ENCODE measurements around the gene MX2. TPM values are rescaled to one million over a fixed set of nuclear protein-coding genes. Genes with fewer than 3 reads are reported as not detected.

The MX2 gene
- total RNA-seq, 2 donors from 2014 or later = 1.7 to 4.9 TPM

DNA sequence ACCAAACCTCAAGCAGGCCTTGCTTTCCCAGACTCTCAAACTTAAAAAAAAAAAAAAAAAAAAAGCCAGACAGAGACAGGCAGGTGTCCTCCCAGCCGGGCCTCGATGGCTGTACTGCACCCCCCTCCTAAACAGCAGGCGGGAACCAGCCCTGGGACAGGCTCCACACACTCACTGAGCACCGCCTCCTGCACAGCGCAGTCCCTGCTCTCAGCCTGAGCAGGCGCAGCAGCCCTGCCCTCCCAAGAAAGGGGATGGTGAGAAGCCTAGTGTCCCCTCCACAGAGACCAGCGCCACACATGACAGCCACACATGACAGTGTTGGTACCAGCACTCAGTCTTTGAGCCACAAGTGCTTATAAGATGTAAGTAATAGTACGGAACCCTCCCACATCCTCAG is 11.9 kb downstream of the MX2 start:
- Histone ChIP-seq H3K36me3 (no peaks in the 10 kb centered on the region), H3K27me3 (replicated peaks; ENCODE audit: insufficient read depth) (no peaks in the 10 kb centered on the region), H3K4me1 (replicated peaks) (no peaks in the 10 kb centered on the region), H3K4me3 (no peak overlapping the region), H3K27ac (no peak overlapping the region), H3K9me3 (no peaks in the 10 kb centered on the region)
- TF ChIP-seq, protein P1, sequence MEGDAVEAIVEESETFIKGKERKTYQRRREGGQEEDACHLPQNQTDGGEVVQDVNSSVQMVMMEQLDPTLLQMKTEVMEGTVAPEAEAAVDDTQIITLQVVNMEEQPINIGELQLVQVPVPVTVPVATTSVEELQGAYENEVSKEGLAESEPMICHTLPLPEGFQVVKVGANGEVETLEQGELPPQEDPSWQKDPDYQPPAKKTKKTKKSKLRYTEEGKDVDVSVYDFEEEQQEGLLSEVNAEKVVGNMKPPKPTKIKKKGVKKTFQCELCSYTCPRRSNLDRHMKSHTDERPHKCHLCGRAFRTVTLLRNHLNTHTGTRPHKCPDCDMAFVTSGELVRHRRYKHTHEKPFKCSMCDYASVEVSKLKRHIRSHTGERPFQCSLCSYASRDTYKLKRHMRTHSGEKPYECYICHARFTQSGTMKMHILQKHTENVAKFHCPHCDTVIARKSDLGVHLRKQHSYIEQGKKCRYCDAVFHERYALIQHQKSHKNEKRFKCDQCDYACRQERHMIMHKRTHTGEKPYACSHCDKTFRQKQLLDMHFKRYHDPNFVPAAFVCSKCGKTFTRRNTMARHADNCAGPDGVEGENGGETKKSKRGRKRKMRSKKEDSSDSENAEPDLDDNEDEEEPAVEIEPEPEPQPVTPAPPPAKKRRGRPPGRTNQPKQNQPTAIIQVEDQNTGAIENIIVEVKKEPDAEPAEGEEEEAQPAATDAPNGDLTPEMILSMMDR (IDR thresholded peaks at IDR 0.05) = no peak
- no peak for TF ChIP-seq POLR2AphosphoS5 (IDR thresholded peaks at IDR 0.05)
- no peak for TF ChIP-seq POLR2A (IDR thresholded peaks at IDR 0.05)
- DNase-seq (ENCODE audit: low spot score) = no peak
- 84% methylated on average over 8 of the region's 8 CpGs for WGBS
- intact Hi-C loops (cut with DNase I) = no loop called here

DNA sequence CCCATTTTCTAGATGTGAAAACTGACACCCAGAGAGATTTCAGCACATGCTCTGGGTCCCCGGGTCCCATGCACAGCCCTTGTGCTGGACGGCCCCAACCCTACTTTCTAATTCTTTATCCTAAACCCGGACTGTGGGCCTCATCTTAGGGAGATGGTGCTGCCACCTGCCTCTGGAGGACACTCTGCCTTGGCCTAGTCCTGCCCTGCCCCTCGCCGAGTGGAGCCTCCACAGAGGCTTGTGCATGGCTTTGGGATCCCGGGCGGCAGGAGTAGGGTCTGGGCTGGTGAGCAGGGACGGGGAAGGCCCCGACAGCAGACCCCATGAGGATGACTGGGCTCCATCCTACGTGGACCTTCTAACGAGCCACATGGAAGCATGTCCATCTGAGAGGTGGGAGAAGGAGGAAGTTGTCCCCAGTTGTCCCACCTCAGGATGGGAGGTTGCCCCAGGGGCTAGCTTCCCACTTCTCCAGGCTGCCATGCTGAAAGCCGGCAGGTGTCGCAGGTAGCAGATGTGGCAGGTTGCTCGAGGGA is 12.4 kb downstream of the MX2 start:
- 97% methylated on average over 14 of the region's 14 CpGs for WGBS
- no peak for DNase-seq (ENCODE audit: low spot score)
- Histone ChIP-seq H3K4me3 (no peak overlapping the region), H3K9me3 (no peaks in the 10 kb centered on the region), H3K27me3 (replicated peaks; ENCODE audit: insufficient read depth) (no peaks in the 10 kb centered on the region), H3K36me3 (no peaks in the 10 kb centered on the region), H3K27ac (no peak overlapping the region), H3K4me1 (replicated peaks) (no peaks in the 10 kb centered on the region)
- TF ChIP-seq POLR2AphosphoS5 (IDR thresholded peaks at IDR 0.05) (no peak), POLR2A (IDR thresholded peaks at IDR 0.05) (no peak)
- TF ChIP-seq, protein P1 (IDR thresholded peaks at IDR 0.05) = no peak
- intact Hi-C loops (cut with DNase I) = no loop called here

DNA sequence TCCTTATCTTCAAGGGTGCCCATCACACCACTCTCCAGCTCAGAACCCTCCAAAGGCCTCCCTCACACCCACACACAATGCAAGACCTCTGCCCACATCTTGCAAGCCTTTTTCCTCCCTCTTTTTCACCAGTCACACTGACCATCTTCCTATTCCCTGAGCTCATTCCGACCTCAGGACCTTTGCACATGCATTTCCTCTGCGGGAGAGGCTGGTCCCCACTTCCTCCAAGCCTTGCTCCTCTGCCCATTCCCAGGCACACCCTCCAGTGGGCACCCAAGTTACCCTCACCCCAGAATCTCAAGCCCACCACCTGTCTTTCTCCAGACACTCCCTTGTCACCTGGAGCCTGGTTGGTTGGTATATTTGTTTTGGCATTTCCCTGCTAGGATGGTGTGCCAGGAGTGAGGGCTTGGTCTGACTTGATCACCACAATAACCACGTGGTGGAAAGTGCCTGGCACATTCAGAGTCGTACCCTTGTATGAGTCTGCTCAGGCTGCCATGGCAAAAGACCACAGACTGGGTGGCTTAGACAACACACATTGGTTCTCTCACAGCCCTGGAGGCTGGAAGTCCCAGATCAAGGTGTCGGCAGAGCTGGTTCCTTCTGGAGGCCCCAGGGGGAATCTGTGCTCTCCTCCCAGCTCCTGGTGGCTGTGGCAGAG is 13.2 kb downstream of the MX2 start:
- no peaks in the 10 kb centered on the region for H3K36me3 ChIP-seq
- no peaks in the 10 kb centered on the region for H3K9me3 ChIP-seq
- no peaks in the 10 kb centered on the region for H3K4me1 ChIP-seq (replicated peaks)
- no peak overlapping the region for H3K27ac ChIP-seq
- WGBS = 81% methylated on average over 5 of the region's 5 CpGs
- no peaks in the 10 kb centered on the region for H3K27me3 ChIP-seq (replicated peaks; ENCODE audit: insufficient read depth)
- intact Hi-C loops (cut with DNase I) = no loop called here
- TF ChIP-seq POLR2AphosphoS5 (IDR thresholded peaks at IDR 0.05) (no peak), POLR2A (IDR thresholded peaks at IDR 0.05) (no peak)
- TF ChIP-seq, protein P1 (IDR thresholded peaks at IDR 0.05) = no peak
- DNase-seq (ENCODE audit: low spot score) = no peak
- no peak overlapping the region for H3K4me3 ChIP-seq

DNA sequence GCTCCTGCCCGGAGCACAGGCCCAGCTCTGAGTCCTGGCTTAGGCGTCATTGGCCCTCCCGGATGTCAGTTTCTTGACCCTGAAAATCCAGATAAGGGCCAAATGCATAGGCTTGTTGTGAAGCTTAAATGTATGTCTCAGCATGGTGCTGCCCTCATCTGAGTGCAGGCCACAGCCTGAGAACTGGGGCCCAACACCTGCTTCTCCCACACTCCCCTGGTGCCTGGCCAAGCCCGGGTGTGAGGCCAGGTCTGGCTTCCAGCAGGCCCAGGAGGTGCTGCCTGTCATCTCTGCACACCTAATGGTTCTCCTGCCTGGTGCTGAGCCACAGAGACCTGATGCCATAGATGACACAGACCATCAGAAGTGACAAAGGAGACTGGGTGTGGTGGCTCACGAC is 14.0 kb downstream of the MX2 start:
- H3K9me3 ChIP-seq = no peaks in the 10 kb centered on the region
- H3K4me3 ChIP-seq = no peak overlapping the region
- 84% methylated on average over 5 of the region's 5 CpGs for WGBS
- no peak overlapping the region for H3K27ac ChIP-seq
- no peak for DNase-seq (ENCODE audit: low spot score)
- TF ChIP-seq POLR2AphosphoS5 (IDR thresholded peaks at IDR 0.05) (no peak), POLR2A (IDR thresholded peaks at IDR 0.05) (no peak)
- TF ChIP-seq, protein P1 (IDR thresholded peaks at IDR 0.05) = no peak
- H3K36me3 ChIP-seq = no peaks in the 10 kb centered on the region
- H3K4me1 ChIP-seq (replicated peaks) = no peaks in the 10 kb centered on the region
- no peaks in the 10 kb centered on the region for H3K27me3 ChIP-seq (replicated peaks; ENCODE audit: insufficient read depth)
- intact Hi-C loops (cut with DNase I) = no loop called here

DNA sequence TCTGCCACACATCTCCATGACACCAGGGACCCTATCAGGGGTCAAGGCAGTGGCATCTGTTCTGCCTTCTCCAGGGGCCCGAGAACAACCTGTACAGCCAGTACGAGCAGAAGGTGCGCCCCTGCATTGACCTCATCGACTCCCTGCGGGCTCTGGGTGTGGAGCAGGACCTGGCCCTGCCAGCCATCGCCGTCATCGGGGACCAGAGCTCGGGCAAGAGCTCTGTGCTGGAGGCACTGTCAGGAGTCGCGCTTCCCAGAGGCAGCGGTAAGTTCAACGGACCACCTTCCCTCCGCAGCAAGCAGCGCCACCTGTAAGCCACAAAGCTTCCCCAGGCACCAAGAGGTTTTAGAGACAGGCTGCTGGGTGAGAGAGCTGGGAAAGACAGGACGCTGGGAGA is 15.9 kb downstream of the MX2 start:
- TF ChIP-seq POLR2A (IDR thresholded peaks at IDR 0.05) (no peak), POLR2AphosphoS5 (IDR thresholded peaks at IDR 0.05) (no peak)
- TF ChIP-seq, protein P1 (IDR thresholded peaks at IDR 0.05) = no peak
- 91% methylated on average over 16 of the region's 16 CpGs for WGBS
- no peaks in the 10 kb centered on the region for H3K9me3 ChIP-seq
- no peaks in the 10 kb centered on the region for H3K27me3 ChIP-seq (replicated peaks; ENCODE audit: insufficient read depth)
- H3K36me3 ChIP-seq = no peaks in the 10 kb centered on the region
- intact Hi-C loops (cut with DNase I) = no loop called here
- H3K4me1 ChIP-seq (replicated peaks) = no peaks in the 10 kb centered on the region
- H3K27ac ChIP-seq = no peak overlapping the region
- no peak for DNase-seq (ENCODE audit: low spot score)
- H3K4me3 ChIP-seq = no peak overlapping the region
